Measurements from ENCODE around the gene C1orf21. TPM values are rescaled to one million over a fixed set of nuclear protein-coding genes. Genes with fewer than 3 reads are reported as not detected.

The C1orf21 gene
- total RNA-seq, 2 donors from 2014 or later = 68.1 to 81.1 TPM

DNA sequence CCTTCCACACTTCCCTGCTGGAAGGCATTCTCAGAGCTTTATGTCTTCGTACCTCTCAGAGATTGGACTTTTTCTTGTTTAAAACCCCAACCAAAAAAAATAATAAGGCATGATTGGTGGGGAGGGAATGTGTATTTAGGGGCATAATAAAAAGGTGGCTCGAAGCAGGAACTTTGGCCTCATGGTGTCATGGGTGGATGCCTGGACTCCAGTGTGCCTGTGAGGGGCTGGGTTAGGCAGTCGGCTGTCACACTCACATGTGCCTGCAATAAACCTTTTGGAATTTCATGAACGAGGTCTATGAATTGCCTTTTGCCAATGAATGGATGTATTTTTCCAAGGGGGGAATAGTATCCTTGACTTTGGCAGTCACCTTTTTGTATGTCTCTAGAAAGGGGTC lies 236.6 kb downstream of the C1orf21 start:
- Histone ChIP-seq H3K9me3 (no peaks in the 10 kb centered on the region), H3K36me3 (no peaks in the 10 kb centered on the region), H3K4me1 (peaks cover 8% of the 10 kb centered on the region), H3K9ac (ENCODE audit: low read depth in 2 of 2, low read length in 2 of 2) (no peak overlapping the region), H3K27ac (peak overlapping the region; percentile 72), H3K27me3 (no peaks in the 10 kb centered on the region), H3K4me3 (no peak overlapping the region)
- TF ChIP-seq, protein P1, sequence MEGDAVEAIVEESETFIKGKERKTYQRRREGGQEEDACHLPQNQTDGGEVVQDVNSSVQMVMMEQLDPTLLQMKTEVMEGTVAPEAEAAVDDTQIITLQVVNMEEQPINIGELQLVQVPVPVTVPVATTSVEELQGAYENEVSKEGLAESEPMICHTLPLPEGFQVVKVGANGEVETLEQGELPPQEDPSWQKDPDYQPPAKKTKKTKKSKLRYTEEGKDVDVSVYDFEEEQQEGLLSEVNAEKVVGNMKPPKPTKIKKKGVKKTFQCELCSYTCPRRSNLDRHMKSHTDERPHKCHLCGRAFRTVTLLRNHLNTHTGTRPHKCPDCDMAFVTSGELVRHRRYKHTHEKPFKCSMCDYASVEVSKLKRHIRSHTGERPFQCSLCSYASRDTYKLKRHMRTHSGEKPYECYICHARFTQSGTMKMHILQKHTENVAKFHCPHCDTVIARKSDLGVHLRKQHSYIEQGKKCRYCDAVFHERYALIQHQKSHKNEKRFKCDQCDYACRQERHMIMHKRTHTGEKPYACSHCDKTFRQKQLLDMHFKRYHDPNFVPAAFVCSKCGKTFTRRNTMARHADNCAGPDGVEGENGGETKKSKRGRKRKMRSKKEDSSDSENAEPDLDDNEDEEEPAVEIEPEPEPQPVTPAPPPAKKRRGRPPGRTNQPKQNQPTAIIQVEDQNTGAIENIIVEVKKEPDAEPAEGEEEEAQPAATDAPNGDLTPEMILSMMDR (IDR thresholded peaks at IDR 0.05) = no peak
- peak; percentile 61 for DNase-seq
- intact Hi-C loops (cut with DNase I) = no loop called here

DNA sequence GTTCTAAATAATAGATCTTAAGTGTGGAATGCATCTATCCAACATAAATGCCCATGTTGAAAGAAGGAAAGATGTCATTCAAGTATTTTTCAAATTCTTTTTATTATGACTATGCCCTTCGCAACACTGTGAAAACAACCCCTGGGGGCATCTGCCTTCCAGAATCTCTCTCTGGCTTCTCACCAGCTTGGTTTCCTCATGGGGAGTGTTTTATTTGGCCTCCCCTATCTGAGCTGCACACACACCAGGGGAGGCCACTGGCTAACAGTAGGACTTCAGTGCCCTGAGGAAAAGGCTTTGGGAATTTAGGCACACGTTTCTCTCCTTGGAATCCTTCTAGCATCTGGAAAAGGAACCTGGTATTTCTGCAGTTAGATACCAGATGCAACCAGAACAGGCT lies 237.2 kb downstream of the C1orf21 start:
- no peak overlapping the region for H3K27ac ChIP-seq
- TF ChIP-seq, protein P1 (IDR thresholded peaks at IDR 0.05) = no peak
- DNase-seq = no peak

DNA sequence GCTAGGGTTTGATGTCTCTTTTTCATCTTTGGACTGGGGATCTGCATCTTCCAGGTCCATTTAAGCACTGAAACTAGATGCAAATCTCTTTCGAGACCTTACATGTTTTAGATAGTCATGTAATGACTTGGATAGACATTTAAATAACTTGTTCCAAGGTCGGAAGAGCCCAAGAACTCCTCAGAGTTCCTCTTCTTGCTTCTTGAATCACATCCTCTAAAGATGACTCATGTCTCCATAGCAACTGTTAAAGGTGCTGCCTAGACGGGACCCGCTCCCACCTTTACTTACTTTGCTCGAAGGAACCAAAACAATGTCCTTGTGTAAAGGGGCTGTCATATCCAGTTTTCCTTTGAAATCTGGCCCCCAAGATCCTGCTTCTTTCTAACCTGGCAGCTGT lies 237.8 kb downstream of the C1orf21 start:
- Histone ChIP-seq H3K36me3 (no peaks in the 10 kb centered on the region), H3K4me3 (no peak overlapping the region), H3K27ac (no peak overlapping the region), H3K4me1 (peaks cover 8% of the 10 kb centered on the region), H3K9ac (ENCODE audit: low read depth in 2 of 2, low read length in 2 of 2) (no peak overlapping the region), H3K27me3 (no peaks in the 10 kb centered on the region), H3K9me3 (no peaks in the 10 kb centered on the region)
- intact Hi-C loops (cut with DNase I) = no loop called here
- DNase-seq = no peak
- TF ChIP-seq, protein P1 (IDR thresholded peaks at IDR 0.05) = no peak

More for the DNA sequence above, 237.2 kb downstream of the C1orf21 start:
- H3K9ac ChIP-seq (ENCODE audit: low read depth in 2 of 2, low read length in 2 of 2) = no peak overlapping the region
- no peaks in the 10 kb centered on the region for H3K36me3 ChIP-seq
- H3K27me3 ChIP-seq = no peaks in the 10 kb centered on the region
- H3K4me1 ChIP-seq = peaks cover 8% of the 10 kb centered on the region
- H3K9me3 ChIP-seq = no peaks in the 10 kb centered on the region
- intact Hi-C loops (cut with DNase I) = no loop called here
- no peak overlapping the region for H3K4me3 ChIP-seq

DNA sequence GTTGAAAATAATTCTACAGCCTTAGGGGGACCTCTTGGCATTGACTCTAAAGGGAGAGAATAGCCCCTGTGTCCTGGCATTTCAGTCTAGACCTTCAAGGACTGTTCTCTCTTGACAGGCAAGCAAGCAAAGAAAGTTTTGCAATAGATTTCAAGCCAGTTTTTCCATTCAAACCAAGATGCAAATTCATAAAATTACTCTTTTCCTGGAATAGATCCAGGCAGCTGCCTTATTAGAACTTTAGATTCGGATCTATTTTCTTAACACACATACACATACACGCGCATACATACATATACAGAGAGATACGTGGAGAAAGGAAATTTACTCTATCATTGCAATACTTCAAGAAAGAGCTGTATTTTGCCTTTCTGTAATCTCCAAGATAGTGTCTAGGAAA lies 238.4 kb downstream of the C1orf21 start:
- no peak for DNase-seq
- Histone ChIP-seq H3K9ac (ENCODE audit: low read depth in 2 of 2, low read length in 2 of 2) (no peak overlapping the region), H3K36me3 (no peaks in the 10 kb centered on the region), H3K9me3 (no peaks in the 10 kb centered on the region), H3K27me3 (no peaks in the 10 kb centered on the region), H3K27ac (no peak overlapping the region), H3K4me3 (no peak overlapping the region), H3K4me1 (peaks cover 8% of the 10 kb centered on the region)
- intact Hi-C loops (cut with DNase I) = no loop called here
- TF ChIP-seq, protein P1 (IDR thresholded peaks at IDR 0.05) = no peak

DNA sequence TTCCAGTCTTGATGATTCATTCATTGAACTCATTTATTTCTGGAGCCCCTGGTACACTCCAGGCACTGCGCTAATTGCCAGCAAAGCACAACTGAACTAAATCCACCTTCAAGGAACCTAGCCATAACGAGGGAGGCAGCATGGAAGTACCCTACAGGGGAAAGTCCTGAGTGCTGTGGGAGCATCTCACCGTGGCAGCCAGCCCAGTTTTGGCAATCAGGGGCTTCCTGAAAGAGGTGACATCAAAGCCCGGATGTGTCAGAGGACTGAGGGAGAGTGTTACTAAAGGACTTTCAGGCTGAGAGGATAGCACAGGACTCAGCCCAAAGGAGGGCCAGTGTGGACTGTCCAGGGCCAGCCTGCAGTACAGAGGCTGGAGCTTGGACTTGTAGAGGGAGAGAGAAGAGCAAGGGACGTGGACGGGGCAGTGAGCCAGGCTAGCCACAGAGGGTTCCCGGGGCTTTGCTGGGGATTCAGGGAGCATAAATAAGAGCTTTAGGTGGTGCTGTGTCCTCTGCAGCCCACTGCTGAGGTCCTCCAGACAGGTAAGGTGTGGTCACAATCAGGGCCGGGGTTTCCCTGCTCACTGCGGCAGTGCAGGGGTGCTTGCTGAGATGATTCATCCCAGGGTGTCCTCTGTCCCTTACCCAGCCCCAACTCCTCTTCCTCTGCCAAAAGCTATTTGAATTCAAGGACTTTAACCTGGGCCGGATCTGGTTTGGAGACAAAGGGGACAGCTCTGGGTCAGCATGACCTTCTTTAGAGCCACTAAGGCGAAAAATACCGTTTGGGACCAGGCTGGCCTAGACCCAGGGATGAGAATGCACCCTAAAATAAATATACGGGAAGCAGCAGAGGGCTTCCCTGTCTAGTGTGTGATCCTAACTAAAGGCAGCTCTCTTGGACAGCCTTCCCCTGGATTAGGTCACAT lies 239.5 kb downstream of the C1orf21 start:
- no peak overlapping the region for H3K4me3 ChIP-seq
- intact Hi-C loops (cut with DNase I) = no loop called here
- H3K4me1 ChIP-seq = peaks cover 8% of the 10 kb centered on the region
- no peak for DNase-seq
- H3K27me3 ChIP-seq = no peaks in the 10 kb centered on the region
- H3K9me3 ChIP-seq = no peaks in the 10 kb centered on the region
- no peaks in the 10 kb centered on the region for H3K36me3 ChIP-seq
- TF ChIP-seq, protein P1 (IDR thresholded peaks at IDR 0.05) = no peak
- no peak overlapping the region for H3K9ac ChIP-seq (ENCODE audit: low read depth in 2 of 2, low read length in 2 of 2)
- H3K27ac ChIP-seq = no peak overlapping the region
